K562 (cell line): ENCODE data around the gene CTXND1.

Source experiments
- ASH1L ChIP-seq: fragments of 450-650 bp; IDR thresholded peaks from 2 replicates; pipeline ENCODE4 v1.6.1; 2018; ENCODE audit warnings: borderline replicate concordance, mild to moderate bottlenecking, low read depth; ENCODE audit not compliant: partially characterized antibody
- BDP1 ChIP-seq: IDR thresholded peaks from 3 replicates; pipeline ENCODE4 v1.6.1; 2011; ENCODE audit not compliant: insufficient read length, insufficient read depth
- HDAC6 ChIP-seq: IDR thresholded peaks from 2 replicates; pipeline ENCODE4 v1.6.1; 2012; ENCODE audit warnings: low read depth, mild to moderate bottlenecking, control low read depth, inconsistent platforms, low read length, moderate library complexity
- KLF16 ChIP-seq: IDR thresholded peaks from 2 replicates; pipeline ENCODE4 v1.6.1; 2016; ENCODE audit warnings: antibody characterized with exemption
- L3MBTL2 ChIP-seq: fragments of 450-650 bp; IDR thresholded peaks from 2 replicates; pipeline ENCODE4 v1.6.1; 2016; ENCODE audit warnings: mild to moderate bottlenecking, moderate library complexity
- MTA1 ChIP-seq: fragments of 450-650 bp; IDR thresholded peaks from 2 replicates; pipeline ENCODE4 v1.6.1; 2017; ENCODE audit warnings: borderline replicate concordance
- POLR2A ChIP-seq: fragments of 450-650 bp; conservative IDR thresholded peaks from 2 replicates; pipeline ENCODE4 v1.6.1; 2016
- SRSF9 ChIP-seq: fragments of 200-400 bp; formaldehyde crosslinking; IDR thresholded peaks from 2 replicates; pipeline ENCODE4 v1.6.1; 2017; ENCODE audit warnings: low read depth, low read length, borderline replicate concordance
- TAF1 ChIP-seq: IDR thresholded peaks from 2 replicates; pipeline ENCODE4 v1.6.1; 2011; ENCODE audit warnings: mild to moderate bottlenecking, low read length, moderate library complexity; ENCODE audit not compliant: insufficient read depth, control insufficient read depth, severe bottlenecking; ENCODE audit errors: extremely low read depth
- TF ChIP-seq, protein P1 (sequence below): IDR thresholded peaks from 3 replicates; pipeline ENCODE4 v1.6.1; 2011; ENCODE audit warnings: borderline replicate concordance, mild to moderate bottlenecking, moderate library complexity; ENCODE audit not compliant: insufficient read length; ENCODE audit errors: extremely low read depth
- TF ChIP-seq, protein P2 (sequence below), 2 experiments: fragments of 450-650 bp; IDR thresholded peaks; 2 replicates each; pipeline ENCODE4 v1.6.1; 2016; ENCODE audit warnings: mild to moderate bottlenecking in 2 of 2, borderline replicate concordance in 1 of 2, low read depth in 1 of 2, moderate library complexity in 1 of 2
- TF ChIP-seq, protein P3 (sequence below): fragments of 450-650 bp; formaldehyde crosslinking; IDR thresholded peaks from 2 replicates; pipeline ENCODE4 v1.4.0; 2022; ENCODE audit warnings: mild to moderate bottlenecking, moderate library complexity

DNA sequence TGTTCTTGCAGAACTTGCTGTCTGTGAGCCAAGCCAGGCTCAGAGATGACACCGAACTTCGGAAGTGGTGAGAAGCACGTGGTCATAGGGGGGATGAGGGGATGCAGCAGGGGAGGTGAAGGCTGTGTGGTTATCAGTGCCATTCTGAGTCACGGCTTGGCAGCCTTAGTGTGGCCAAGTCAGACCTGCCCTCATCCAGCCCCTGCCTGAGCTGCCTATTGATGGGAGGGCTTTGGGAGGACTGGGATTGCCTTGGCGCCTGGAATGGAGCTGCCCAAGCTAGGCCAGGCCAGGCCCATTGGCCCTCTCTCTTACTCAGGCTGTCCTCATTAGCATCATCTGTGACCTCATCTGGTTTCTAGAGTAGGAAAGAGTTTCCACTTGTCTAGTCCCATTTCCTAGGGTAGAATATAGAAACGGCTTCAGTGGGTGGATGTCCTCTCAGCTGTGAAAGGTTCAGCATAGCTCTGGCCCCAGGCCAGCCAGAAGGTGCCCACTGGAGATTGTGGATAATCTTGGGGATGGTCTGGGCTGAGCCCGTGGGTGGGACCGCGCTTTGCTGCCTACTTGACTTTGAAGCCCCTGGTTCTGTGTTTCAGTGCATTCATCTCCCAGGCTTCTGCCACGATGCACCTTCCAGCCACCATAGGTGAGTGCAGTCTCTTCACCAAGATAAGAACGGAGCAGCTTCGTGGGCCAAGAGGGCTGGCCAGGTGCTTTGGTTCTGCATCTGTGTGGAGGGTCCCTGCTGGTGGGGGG lies 92.0 kb downstream of the CTXND1 start:
- TF ChIP-seq, protein P1, sequence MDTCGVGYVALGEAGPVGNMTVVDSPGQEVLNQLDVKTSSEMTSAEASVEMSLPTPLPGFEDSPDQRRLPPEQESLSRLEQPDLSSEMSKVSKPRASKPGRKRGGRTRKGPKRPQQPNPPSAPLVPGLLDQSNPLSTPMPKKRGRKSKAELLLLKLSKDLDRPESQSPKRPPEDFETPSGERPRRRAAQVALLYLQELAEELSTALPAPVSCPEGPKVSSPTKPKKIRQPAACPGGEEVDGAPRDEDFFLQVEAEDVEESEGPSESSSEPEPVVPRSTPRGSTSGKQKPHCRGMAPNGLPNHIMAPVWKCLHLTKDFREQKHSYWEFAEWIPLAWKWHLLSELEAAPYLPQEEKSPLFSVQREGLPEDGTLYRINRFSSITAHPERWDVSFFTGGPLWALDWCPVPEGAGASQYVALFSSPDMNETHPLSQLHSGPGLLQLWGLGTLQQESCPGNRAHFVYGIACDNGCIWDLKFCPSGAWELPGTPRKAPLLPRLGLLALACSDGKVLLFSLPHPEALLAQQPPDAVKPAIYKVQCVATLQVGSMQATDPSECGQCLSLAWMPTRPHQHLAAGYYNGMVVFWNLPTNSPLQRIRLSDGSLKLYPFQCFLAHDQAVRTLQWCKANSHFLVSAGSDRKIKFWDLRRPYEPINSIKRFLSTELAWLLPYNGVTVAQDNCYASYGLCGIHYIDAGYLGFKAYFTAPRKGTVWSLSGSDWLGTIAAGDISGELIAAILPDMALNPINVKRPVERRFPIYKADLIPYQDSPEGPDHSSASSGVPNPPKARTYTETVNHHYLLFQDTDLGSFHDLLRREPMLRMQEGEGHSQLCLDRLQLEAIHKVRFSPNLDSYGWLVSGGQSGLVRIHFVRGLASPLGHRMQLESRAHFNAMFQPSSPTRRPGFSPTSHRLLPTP, result no peak
- TF ChIP-seq ASH1L (no peak), KLF16 (no peak), BDP1 (no peak), L3MBTL2 (no peak), MTA1 (no peak), POLR2A (no peak), TAF1 (no peak), HDAC6 (no peak), SRSF9 (no peak)
- TF ChIP-seq, protein P2, sequence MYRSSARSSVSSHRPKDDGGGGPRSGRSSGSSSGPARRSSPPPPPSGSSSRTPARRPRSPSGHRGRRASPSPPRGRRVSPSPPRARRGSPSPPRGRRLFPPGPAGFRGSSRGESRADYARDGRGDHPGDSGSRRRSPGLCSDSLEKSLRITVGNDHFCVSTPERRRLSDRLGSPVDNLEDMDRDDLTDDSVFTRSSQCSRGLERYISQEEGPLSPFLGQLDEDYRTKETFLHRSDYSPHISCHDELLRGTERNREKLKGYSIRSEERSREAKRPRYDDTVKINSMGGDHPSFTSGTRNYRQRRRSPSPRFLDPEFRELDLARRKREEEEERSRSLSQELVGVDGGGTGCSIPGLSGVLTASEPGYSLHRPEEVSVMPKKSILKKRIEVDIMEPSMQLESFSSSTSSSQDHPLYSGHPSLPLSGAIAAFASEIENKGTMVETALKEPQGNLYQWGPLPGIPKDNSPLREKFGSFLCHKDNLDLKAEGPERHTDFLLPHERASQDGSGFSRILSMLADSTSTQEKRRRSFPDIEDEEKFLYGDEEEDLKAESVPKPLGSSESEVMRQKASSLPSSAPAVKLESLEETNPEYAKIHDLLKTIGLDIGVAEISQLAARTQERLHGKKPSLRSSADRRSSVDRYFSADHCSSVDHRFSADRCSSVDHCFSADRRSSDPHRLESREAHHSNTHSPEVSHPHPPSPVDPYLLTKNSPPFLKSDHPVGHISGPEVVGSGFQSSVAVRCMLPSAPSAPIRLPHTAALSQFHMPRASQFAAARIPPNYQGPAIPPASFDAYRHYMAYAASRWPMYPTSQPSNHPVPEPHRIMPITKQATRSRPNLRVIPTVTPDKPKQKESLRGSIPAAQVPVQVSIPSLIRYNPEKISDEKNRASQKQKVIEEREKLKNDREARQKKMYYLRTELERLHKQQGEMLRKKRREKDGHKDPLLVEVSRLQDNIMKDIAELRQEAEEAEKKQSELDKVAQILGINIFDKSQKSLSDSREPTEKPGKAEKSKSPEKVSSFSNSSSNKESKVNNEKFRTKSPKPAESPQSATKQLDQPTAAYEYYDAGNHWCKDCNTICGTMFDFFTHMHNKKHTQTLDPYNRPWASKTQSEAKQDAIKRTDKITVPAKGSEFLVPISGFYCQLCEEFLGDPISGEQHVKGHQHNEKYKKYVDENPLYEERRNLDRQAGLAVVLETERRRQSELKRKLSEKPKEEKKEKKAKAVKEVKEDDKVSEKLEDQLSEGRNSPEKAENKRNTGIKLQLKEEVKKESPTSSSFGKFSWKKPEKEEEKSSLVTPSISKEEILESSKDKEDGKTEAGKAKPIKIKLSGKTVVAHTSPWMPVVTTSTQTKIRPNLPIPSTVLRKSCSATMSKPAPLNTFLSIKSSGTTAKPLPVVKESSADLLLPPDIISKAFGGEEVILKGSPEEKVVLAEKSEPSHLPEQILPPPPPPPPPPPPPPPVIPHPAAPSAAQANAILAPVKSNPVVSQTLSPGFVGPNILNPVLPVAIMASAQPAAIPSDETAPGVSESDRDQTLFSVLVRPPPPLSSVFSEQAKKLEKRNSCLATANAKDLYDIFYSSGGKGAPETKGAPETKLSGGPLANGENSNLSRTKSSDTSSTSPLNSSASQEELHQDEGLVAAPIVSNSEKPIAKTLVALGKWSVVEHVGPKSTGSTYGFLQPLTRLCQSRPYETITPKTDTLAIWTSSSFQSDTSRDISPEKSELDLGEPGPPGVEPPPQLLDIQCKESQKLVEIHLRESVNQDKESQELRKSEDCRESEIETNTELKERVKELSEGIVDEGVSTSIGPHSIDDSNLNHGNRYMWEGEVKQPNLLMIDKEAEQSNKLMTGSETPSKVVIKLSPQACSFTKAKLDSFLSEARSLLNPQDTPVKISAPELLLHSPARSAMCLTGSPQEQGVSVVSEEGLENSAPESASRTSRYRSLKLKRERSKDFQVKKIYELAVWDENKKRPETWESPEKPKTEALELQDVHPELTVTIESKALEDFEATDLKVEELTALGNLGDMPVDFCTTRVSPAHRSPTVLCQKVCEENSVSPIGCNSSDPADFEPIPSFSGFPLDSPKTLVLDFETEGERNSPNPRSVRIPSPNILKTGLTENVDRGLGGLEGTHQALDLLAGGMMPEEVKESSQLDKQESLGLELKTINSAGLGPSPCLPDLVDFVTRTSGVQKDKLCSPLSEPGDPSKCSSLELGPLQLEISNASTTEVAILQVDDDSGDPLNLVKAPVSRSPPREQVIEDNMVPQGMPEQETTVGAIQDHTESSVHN (IDR thresholded peaks at IDR 0.05; ENCODE audit: borderline replicate concordance in 1 of 2, low read depth in 1 of 2), result no peak
- TF ChIP-seq, protein P3, sequence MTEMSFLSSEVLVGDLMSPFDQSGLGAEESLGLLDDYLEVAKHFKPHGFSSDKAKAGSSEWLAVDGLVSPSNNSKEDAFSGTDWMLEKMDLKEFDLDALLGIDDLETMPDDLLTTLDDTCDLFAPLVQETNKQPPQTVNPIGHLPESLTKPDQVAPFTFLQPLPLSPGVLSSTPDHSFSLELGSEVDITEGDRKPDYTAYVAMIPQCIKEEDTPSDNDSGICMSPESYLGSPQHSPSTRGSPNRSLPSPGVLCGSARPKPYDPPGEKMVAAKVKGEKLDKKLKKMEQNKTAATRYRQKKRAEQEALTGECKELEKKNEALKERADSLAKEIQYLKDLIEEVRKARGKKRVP (CRISPR knock-in tag), result no peak
